ENCODE results near the gene SLC30A3.
"Not testable (repeated sequence)": the region's sequence is repeated elsewhere in the genome, so short reads cannot be mapped to it uniquely, and the experiment has no call there.

SLC30A3 gene

GRCh38 chr2:27262379-27263286 lies at the start of gene SLC30A3:
SLC30A3 (minus strand) TSS chr2:27263047; CDS start chr2:27262906, 141 bp downstream.
- H3K4me1 Mint-ChIP-seq (ENCODE audit: low read depth) = peaks cover 17% of the 10 kb centered on the region
- peaks cover 45% of the 10 kb centered on the region for H3K27me3 Mint-ChIP-seq (ENCODE audit: low read depth)
- peak within 1 kb of the TSS; percentile 29 for H3K27ac Mint-ChIP-seq
- H3K9me3 Mint-ChIP-seq = no peaks in the 10 kb centered on the region
- H3K4me3 Mint-ChIP-seq = peak within 1 kb of the TSS; percentile 93
- DNase-seq (ENCODE audit: low spot score) = peak; percentile 66
- H3K36me3 Mint-ChIP-seq (ENCODE audit: low read depth) = peaks cover 2% of the 10 kb centered on the region

- DNase-seq (ENCODE audit: low spot score) = no peak
- H3K9me3 Mint-ChIP-seq = no peaks in the 10 kb centered on the region
- H3K36me3 Mint-ChIP-seq (ENCODE audit: low read depth) = peaks cover 11% of the 10 kb centered on the region
- peaks cover 3% of the 10 kb centered on the region for H3K4me1 Mint-ChIP-seq (ENCODE audit: low read depth)
- no peak overlapping the region for H3K27ac Mint-ChIP-seq
- peaks cover 4% of the 10 kb centered on the region for H3K27me3 Mint-ChIP-seq (ENCODE audit: low read depth)
- no peak overlapping the region for H3K4me3 Mint-ChIP-seq
These were observed 49.3 kb upstream of the SLC30A3 start for GRCh38 chr2:27312152-27312551.

GRCh38 chr2:27309651-27310050 lies 46.8 kb upstream of the SLC30A3 start:
- peaks cover 11% of the 10 kb centered on the region for H3K36me3 Mint-ChIP-seq (ENCODE audit: low read depth)

GRCh38 chr2:27308359-27308881 lies 45.6 kb upstream of the SLC30A3 start, which contains the start of gene UCN:
UCN (minus strand) TSS chr2:27308445; CDS start chr2:27307895, 550 bp downstream.
- peaks cover 11% of the 10 kb centered on the region for H3K36me3 Mint-ChIP-seq (ENCODE audit: low read depth)
- no peak within 1 kb of the TSS for H3K27ac Mint-ChIP-seq
- H3K27me3 Mint-ChIP-seq (ENCODE audit: low read depth) = peaks cover 21% of the 10 kb centered on the region
- H3K4me3 Mint-ChIP-seq = no peak within 1 kb of the TSS
- H3K4me1 Mint-ChIP-seq (ENCODE audit: low read depth) = peaks cover 3% of the 10 kb centered on the region
- DNase-seq (ENCODE audit: low spot score) = no peak
- H3K9me3 Mint-ChIP-seq = no peaks in the 10 kb centered on the region

More at GRCh38 chr2:27309651-27310050, 46.8 kb upstream of the SLC30A3 start:
- H3K27me3 Mint-ChIP-seq (ENCODE audit: low read depth) = peaks cover 19% of the 10 kb centered on the region
- H3K4me1 Mint-ChIP-seq (ENCODE audit: low read depth) = peaks cover 3% of the 10 kb centered on the region
- no peak overlapping the region for H3K4me3 Mint-ChIP-seq
- DNase-seq (ENCODE audit: low spot score) = no peak
- H3K9me3 Mint-ChIP-seq = no peaks in the 10 kb centered on the region
- no peak overlapping the region for H3K27ac Mint-ChIP-seq

GRCh38 chr2:27307545-27308358 lies 44.9 kb upstream of the SLC30A3 start:
- no peak for DNase-seq (ENCODE audit: low spot score)
- Mint-ChIP-seq H3K36me3 (ENCODE audit: low read depth) (peaks cover 11% of the 10 kb centered on the region), H3K4me3 (no peak overlapping the region), H3K27ac (no peak overlapping the region), H3K27me3 (ENCODE audit: low read depth) (peaks cover 21% of the 10 kb centered on the region), H3K4me1 (ENCODE audit: low read depth) (peaks cover 2% of the 10 kb centered on the region), H3K9me3 (no peaks in the 10 kb centered on the region)

- no peak for DNase-seq (ENCODE audit: low spot score)
- peaks cover 3% of the 10 kb centered on the region for H3K4me1 Mint-ChIP-seq (ENCODE audit: low read depth)
- peaks cover 21% of the 10 kb centered on the region for H3K27me3 Mint-ChIP-seq (ENCODE audit: low read depth)
- no peak overlapping the region for H3K27ac Mint-ChIP-seq
- H3K9me3 Mint-ChIP-seq = no peaks in the 10 kb centered on the region
- peaks cover 10% of the 10 kb centered on the region for H3K36me3 Mint-ChIP-seq (ENCODE audit: low read depth)
- no peak overlapping the region for H3K4me3 Mint-ChIP-seq
These were observed 44.4 kb upstream of the SLC30A3 start for GRCh38 chr2:27307287-27307544.

- DNase-seq (ENCODE audit: low spot score) = no peak
- peaks cover 10% of the 10 kb centered on the region for H3K36me3 Mint-ChIP-seq (ENCODE audit: low read depth)
- H3K4me1 Mint-ChIP-seq (ENCODE audit: low read depth) = peaks cover 3% of the 10 kb centered on the region
- H3K27me3 Mint-ChIP-seq (ENCODE audit: low read depth) = peaks cover 21% of the 10 kb centered on the region
- no peak overlapping the region for H3K27ac Mint-ChIP-seq
- H3K9me3 Mint-ChIP-seq = no peaks in the 10 kb centered on the region
- H3K4me3 Mint-ChIP-seq = peak overlapping the region; percentile 29
These were observed 43.9 kb upstream of the SLC30A3 start for GRCh38 chr2:27306573-27307286.

GRCh38 chr2:27306136-27306535 lies 43.3 kb upstream of the SLC30A3 start:
- Mint-ChIP-seq H3K27ac (no peak overlapping the region), H3K27me3 (ENCODE audit: low read depth) (peaks cover 21% of the 10 kb centered on the region), H3K4me3 (no peak overlapping the region), H3K36me3 (ENCODE audit: low read depth) (peaks cover 10% of the 10 kb centered on the region), H3K9me3 (no peaks in the 10 kb centered on the region), H3K4me1 (ENCODE audit: low read depth) (peaks cover 3% of the 10 kb centered on the region)
- DNase-seq (ENCODE audit: low spot score) = no peak

GRCh38 chr2:27305516-27305915 lies 42.7 kb upstream of the SLC30A3 start:
- peaks cover 9% of the 10 kb centered on the region for H3K36me3 Mint-ChIP-seq (ENCODE audit: low read depth)
- peaks cover 3% of the 10 kb centered on the region for H3K4me1 Mint-ChIP-seq (ENCODE audit: low read depth)
- H3K27ac Mint-ChIP-seq = no peak overlapping the region
- no peak overlapping the region for H3K4me3 Mint-ChIP-seq
- no peak for DNase-seq (ENCODE audit: low spot score)
- H3K9me3 Mint-ChIP-seq = no peaks in the 10 kb centered on the region
- peaks cover 21% of the 10 kb centered on the region for H3K27me3 Mint-ChIP-seq (ENCODE audit: low read depth)

GRCh38 chr2:27304488-27305240 lies 41.8 kb upstream of the SLC30A3 start:
- H3K4me3 Mint-ChIP-seq = no peak overlapping the region
- H3K36me3 Mint-ChIP-seq (ENCODE audit: low read depth) = peaks cover 6% of the 10 kb centered on the region
- no peak overlapping the region for H3K27ac Mint-ChIP-seq
- peaks cover 21% of the 10 kb centered on the region for H3K27me3 Mint-ChIP-seq (ENCODE audit: low read depth)
- DNase-seq (ENCODE audit: low spot score) = no peak
- H3K9me3 Mint-ChIP-seq = no peaks in the 10 kb centered on the region
- H3K4me1 Mint-ChIP-seq (ENCODE audit: low read depth) = peaks cover 3% of the 10 kb centered on the region

GRCh38 chr2:27303093-27304025 lies 40.5 kb upstream of the SLC30A3 start:
- Mint-ChIP-seq H3K9me3 (no peaks in the 10 kb centered on the region), H3K4me1 (ENCODE audit: low read depth) (peaks cover 3% of the 10 kb centered on the region), H3K27ac (no peak overlapping the region), H3K4me3 (peak overlapping the region; percentile 76), H3K36me3 (ENCODE audit: low read depth) (no peaks in the 10 kb centered on the region), H3K27me3 (ENCODE audit: low read depth) (peaks cover 20% of the 10 kb centered on the region)
- peak; percentile 32 for DNase-seq (ENCODE audit: low spot score)

- H3K27me3 Mint-ChIP-seq (ENCODE audit: low read depth) = peaks cover 18% of the 10 kb centered on the region
- not testable (repeated sequence) for H3K36me3 Mint-ChIP-seq (ENCODE audit: low read depth); H3K9me3 Mint-ChIP-seq; H3K4me1 Mint-ChIP-seq (ENCODE audit: low read depth); DNase-seq (ENCODE audit: low spot score); H3K4me3 Mint-ChIP-seq; H3K27ac Mint-ChIP-seq
These were observed 37.8 kb upstream of the SLC30A3 start for GRCh38 chr2:27300606-27301005.
